GM13977 (cell line): ENCODE measurements around the gene CCDC88C.

Source experiments
- DNase-seq: peaks from one replicate; pipeline ENCODE4 v3.0.0; 2012; ENCODE audit warnings: low spot score
- CTCF ChIP-seq: IDR thresholded peaks from 2 replicates; pipeline ENCODE4 v1.5.1; 2012; ENCODE audit warnings: mild to moderate bottlenecking, control low read depth; ENCODE audit not compliant: insufficient read depth; ENCODE audit errors: extremely low read depth, missing control alignments
- in situ Hi-C: fragments of 300-500 bp; cut with MboI; formaldehyde crosslinking; loops from one replicate; pipeline ENCODE4 v1.12.0; 2022; ENCODE audit warnings: low sequenced_read_pairs, low pct_unique_long_range_greater_than_20kb, mixed read lengths, inconsistent platforms; ENCODE audit not compliant: unreplicated experiment

The CCDC88C gene

DNA sequence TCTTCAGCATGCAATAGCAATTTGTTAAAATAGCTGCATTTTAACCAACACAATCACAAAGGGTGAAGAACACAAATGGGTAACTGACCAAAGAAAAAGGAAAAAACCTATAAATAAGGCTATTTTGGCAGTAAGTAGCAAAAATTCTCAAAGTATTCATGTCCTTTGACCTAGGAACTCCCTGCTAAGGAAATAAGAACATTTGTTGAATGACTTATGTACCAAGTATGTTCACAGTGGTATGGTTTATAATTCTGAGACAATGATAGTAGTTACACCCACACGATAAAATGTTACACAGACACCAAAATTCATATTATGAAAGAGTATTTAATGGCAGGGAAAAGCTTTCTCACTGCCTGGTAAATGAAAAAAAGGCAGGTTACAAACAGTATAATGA is 16.9 kb downstream of the CCDC88C start:
- in situ Hi-C loops, result no loop called here
- no peak for TF ChIP-seq CTCF
- DNase-seq, result no peak

DNA sequence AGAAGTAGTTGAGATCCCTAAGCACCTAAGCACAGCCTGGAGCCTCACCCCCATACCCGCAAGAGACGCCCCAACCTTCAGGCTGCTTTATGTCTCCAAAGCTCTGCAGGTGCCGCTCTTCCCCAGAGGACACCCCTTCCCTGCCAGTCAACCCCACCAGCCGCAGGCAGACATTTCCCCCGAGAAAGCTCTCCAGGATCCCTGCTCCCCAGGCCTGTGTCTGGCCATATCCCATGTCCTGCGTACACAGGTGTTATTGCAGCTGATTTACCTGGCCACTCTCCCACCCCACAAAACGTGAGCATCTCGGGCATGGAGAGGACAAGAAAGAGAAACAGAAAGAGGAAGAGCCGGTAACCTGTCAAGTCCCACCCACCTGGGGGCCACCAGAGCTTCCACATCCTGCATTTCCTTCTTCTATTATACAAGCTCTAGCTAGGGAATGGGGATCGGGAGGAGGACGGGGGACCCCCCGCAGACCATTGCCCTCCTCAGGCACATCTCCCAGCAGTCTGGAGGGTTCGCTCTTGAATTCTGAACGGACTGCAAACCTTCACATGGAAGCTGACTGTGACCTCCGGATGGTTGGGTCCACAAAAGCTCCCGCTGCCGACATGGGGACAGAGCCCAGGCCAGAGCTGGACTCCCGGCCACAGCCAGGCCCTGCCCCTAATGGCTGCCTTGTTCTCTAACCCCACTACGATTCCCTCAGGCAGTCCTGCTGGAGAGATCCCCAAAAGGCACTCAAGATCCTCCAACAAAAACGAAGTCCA is 17.6 kb downstream of the CCDC88C start:
- in situ Hi-C loops, result no loop called here
- no peak for TF ChIP-seq CTCF
- peak; percentile 64 for DNase-seq

DNA sequence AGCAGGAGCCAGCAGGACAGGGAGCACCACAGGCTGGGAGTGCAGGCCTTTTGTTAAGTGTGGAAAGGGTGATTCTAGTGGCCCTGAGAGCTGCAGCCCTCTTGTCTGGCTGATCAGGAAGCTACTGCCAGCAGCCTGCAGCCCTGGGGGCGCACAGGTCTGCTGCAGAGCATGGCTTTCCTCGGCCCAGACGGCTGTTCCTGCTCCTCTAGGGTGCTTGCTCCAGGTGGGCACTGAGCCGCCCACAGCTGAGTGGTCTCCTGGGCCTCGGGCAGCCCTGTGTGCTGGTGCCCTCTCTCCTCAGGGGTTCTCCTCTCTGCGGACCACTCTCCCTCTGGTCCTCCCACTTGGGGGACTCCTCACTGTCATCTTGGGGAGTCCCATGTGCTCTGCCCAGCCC is 18.9 kb downstream of the CCDC88C start:
- in situ Hi-C loops, result no loop called here
- TF ChIP-seq CTCF, result no peak
- DNase-seq, result no peak

DNA sequence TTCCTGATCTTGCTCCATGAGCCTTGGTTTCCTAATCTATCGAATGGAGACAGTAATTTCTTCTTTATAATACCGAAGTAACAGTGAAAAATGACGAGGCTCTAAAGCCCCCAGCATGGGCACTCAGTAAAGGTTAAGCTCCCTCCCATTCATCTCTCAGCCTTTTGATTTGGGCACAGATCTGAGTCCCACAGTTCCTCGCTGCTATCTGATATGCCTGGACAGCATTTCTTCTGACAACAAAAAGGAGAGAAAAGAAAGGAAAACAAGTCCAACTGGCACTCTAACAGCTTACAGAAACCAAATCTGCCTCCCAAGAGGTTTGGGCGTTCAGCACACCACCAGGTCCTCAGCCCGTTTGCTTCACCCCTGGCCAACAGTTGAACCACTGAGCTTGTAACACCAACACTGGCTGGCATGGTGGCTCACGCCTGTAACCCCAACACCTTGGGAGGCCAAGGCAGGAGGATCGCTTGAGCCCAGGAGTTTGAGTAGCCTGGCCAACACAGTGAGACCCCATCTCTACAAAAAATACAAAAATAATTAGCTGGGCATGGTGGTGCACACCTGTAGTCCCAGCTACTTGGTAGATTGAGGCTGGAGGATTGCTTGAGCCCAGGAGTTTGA is 19.5 kb downstream of the CCDC88C start:
- no peak for DNase-seq
- TF ChIP-seq CTCF, result no peak
- in situ Hi-C loops, result no loop called here

DNA sequence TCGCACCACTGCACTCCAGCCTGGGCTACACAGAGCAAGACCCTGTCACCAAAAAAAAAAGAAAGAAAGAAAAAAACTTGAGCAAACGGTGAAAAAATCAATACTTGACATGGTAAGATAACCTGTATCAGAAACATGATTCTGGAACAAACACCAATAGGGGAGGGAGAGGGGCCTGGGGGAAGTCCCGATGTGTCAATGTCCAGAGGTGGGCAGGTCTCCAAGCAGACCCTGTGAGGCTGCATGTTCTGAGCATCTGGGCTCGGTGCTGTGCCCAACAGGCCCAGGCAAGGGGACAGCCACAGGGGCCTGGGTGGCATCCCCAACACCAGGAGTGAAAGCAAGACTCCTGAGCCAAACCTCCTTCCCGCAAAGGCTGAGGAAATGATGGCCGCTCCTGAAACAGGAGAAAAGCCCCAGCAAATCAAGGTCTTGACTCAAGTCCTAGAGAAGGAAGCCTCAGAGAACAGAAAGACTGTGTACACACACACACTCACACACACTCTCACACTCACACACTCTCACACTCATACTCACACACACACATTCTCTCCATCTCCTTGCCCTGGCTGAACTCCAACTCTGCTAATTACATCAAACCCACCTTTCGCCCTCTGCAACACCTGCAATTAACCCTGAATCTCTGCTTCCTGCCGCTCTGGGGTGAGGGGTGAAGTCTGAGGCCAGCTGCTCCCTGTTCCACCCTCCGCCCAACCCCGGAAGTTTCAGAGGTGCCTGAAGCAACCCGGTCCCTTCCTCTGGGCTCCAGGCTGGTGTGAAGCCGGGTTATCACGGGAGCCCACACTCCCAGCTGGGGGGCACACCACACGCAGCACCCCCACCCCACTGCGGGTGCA is 20.4 kb downstream of the CCDC88C start:
- in situ Hi-C loops, result no loop called here
- peak; percentile 73 for DNase-seq
- no peak for TF ChIP-seq CTCF

DNA sequence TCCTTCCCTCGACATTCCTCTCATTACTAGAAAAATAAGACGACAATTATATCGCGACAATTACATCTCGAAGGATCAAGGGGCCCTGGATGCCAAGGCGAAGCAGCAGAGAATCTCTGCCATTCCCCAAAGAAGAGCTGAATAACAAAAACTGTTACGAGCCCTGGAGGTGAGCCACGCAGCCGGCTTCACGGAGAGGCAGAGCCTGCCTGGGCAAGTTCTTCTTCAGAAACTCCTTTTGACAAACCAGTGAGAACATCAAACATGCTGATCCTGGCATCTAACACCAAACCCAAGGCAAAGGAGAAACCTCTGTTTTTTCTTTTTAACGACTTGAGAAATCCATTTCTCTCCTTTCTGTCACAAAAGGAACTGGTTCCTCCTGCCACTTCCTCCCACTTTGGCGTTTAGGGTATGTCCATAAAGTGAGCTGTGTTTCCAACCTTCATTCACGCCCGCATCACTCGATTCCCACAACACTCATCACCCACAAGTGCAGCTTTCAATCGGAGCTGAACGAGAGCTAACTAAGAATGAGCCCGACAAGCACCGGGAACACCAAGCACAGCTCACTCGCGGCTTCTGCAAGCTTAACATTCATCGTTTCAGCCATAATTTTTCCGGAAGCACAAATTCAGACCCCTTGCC is 21.5 kb downstream of the CCDC88C start:
- no peak for DNase-seq
- in situ Hi-C loops, result no loop called here

More for the DNA sequence above, 21.5 kb downstream of the CCDC88C start:
- no peak for TF ChIP-seq CTCF
